CD1c-positive myeloid dendritic cell (primary cell): ENCODE measurements around the gene MFSD11.
A peak's percentile ranks its signal among the peaks of the same experiment; 100 is the strongest.
"Not testable (repeated sequence)": the region's sequence is repeated elsewhere in the genome, so short reads cannot be mapped to it uniquely, and the experiment has no call there.

Source experiments
- DNase-seq: peaks from one replicate; pipeline ENCODE4 v3.0.0-alpha.2; 2016; ENCODE audit errors: extremely low spot score

Gene MFSD11

GRCh38 chr17:76747716-76748363, 9.9 kb downstream of the MFSD11 start:
- DNase-seq = no peak

GRCh38 chr17:76748657-76749056, 10.7 kb downstream of the MFSD11 start:
- DNase-seq = no peak

- DNase-seq = no peak
Measured at GRCh38 chr17:76751416-76751993, 13.6 kb downstream of the MFSD11 start.

- DNase-seq = no peak
Measured at GRCh38 chr17:76752006-76752405, 14.1 kb downstream of the MFSD11 start.

- DNase-seq = no peak
Measured at GRCh38 chr17:76753061-76753961, 15.4 kb downstream of the MFSD11 start.

- DNase-seq = no peak
Measured at GRCh38 chr17:76755285-76755684, 17.4 kb downstream of the MFSD11 start.

GRCh38 chr17:76757256-76757655, 19.3 kb downstream of the MFSD11 start:
- no peak for DNase-seq

GRCh38 chr17:76758570-76758969, 20.7 kb downstream of the MFSD11 start:
- no peak for DNase-seq

GRCh38 chr17:76772842-76773525, 35.1 kb downstream of the MFSD11 start:
- DNase-seq = peak; percentile 16

- DNase-seq = no peak
Measured at GRCh38 chr17:76775021-76775600, 37.2 kb downstream of the MFSD11 start.

GRCh38 chr17:76781056-76781982, 43.4 kb downstream of the MFSD11 start:
- no peak for DNase-seq

GRCh38 chr17:76783146-76783545, 45.2 kb downstream of the MFSD11 start:
- DNase-seq = no peak

- no peak for DNase-seq
Measured at GRCh38 chr17:76784926-76785325, 47.0 kb downstream of the MFSD11 start.

- not testable (repeated sequence) for DNase-seq
Measured at GRCh38 chr17:76787866-76788265, 49.9 kb downstream of the MFSD11 start.

GRCh38 chr17:76789235-76789788, 51.4 kb downstream of the MFSD11 start:
- DNase-seq = no peak

- peak; percentile 45 for DNase-seq
Measured at GRCh38 chr17:76791053-76791980, 53.4 kb downstream of the MFSD11 start.

GRCh38 chr17:76792348-76792747, 54.4 kb downstream of the MFSD11 start:
- no peak for DNase-seq

- DNase-seq = no peak
Measured at GRCh38 chr17:76793775-76794174, 55.9 kb downstream of the MFSD11 start.

- no peak for DNase-seq
Measured at GRCh38 chr17:76796081-76796480, 58.2 kb downstream of the MFSD11 start.
